K562 (cell line): ENCODE data around the gene PHKB. TPM values are rescaled to one million over a fixed set of nuclear protein-coding genes. Genes with fewer than 3 reads are reported as not detected.
A peak's percentile ranks its signal among the peaks of the same experiment; 100 is the strongest.

Source experiments
- CCAR2 ChIP-seq: fragments of 200-400 bp; formaldehyde crosslinking; IDR thresholded peaks from 2 replicates; pipeline ENCODE4 v1.6.1; 2017; ENCODE audit warnings: mild to moderate bottlenecking, low read depth, low read length
- ETV5 ChIP-seq: sonication (generic); formaldehyde crosslinking; IDR thresholded peaks from 2 replicates; pipeline ENCODE4 v1.4.0; 2020; ENCODE audit warnings: low read depth, mild to moderate bottlenecking, missing genetic modification reagents
- EZH2 ChIP-seq: IDR thresholded peaks from 2 replicates; pipeline ENCODE4 v1.6.1; 2012; ENCODE audit warnings: low read depth, mild to moderate bottlenecking, inconsistent platforms, low read length, borderline replicate concordance
- GMEB1 ChIP-seq: fragments of 250-450 bp; sonication (Bioruptor Pico); IDR thresholded peaks from 2 replicates; pipeline ENCODE4 v1.4.0; 2020; ENCODE audit warnings: mild to moderate bottlenecking
- LARP7 ChIP-seq: fragments of 450-650 bp; IDR thresholded peaks from 2 replicates; pipeline ENCODE4 v1.6.1; 2016
- MBD2 ChIP-seq: sonication (generic); IDR thresholded peaks from 2 replicates; pipeline ENCODE4 v1.6.1; 2016; ENCODE audit warnings: low read depth, borderline replicate concordance
- NFATC3 ChIP-seq: fragments of 450-650 bp; IDR thresholded peaks from 2 replicates; pipeline ENCODE4 v1.6.1; 2017; ENCODE audit warnings: mild to moderate bottlenecking
- PKNOX1 ChIP-seq: fragments of 450-650 bp; IDR thresholded peaks from 2 replicates; pipeline ENCODE4 v1.6.1; 2016
- RBM34 ChIP-seq: fragments of 200-400 bp; formaldehyde crosslinking; IDR thresholded peaks from 2 replicates; pipeline ENCODE4 v1.6.1; 2018; ENCODE audit warnings: low read length, borderline replicate concordance; ENCODE audit not compliant: insufficient read depth
- USF1 ChIP-seq: sonication (generic); formaldehyde crosslinking; IDR thresholded peaks from 2 replicates; pipeline ENCODE4 v1.9.0; 2022; ENCODE audit warnings: mild to moderate bottlenecking, missing genetic modification reagents
- XRCC3 ChIP-seq: fragments of 450-650 bp; IDR thresholded peaks from 2 replicates; pipeline ENCODE4 v1.6.1; 2017; ENCODE audit warnings: mild to moderate bottlenecking, moderate library complexity
- ZBTB40 ChIP-seq, 2 experiments: fragments of 450-650 bp in 1 of 2; sonication (generic) in 1 of 2; formaldehyde crosslinking in 1 of 2; IDR thresholded peaks; 2 replicates each; pipeline versions ENCODE4 v1.7.1 to v1.9.0; 2016 to 2022; ENCODE audit warnings: inconsistent platforms in 1 of 2, mild to moderate bottlenecking in 1 of 2, missing genetic modification reagents in 1 of 2
- ZFP30 ChIP-seq: fragments of 250-450 bp; sonication (Bioruptor Pico); IDR thresholded peaks from 2 replicates; pipeline ENCODE4 v1.8.0; 2022; ENCODE audit warnings: moderate library complexity, mild to moderate bottlenecking, inconsistent platforms, borderline replicate concordance
- ZNF384 ChIP-seq: IDR thresholded peaks from 2 replicates; pipeline ENCODE4 v1.6.1; 2012; ENCODE audit warnings: low read depth, low read length, improper control_type of control experiment
- polyA plus RNA-seq, 8 experiments: library from polyadenylated mRNA; depleted of rRNA in 4 of 8; stranded (reverse) in 5 of 8; unstranded in 3 of 8; fragments of >200 nt; fragmentation: Nextera tagmentation in 2 of 8; fragmentation: Illumina TruSeq in 1 of 8; extraction: Ambion mirVana in 2 of 8; extraction: Trizol in 1 of 8; gene quantifications; 2 replicates each; pipeline versions ENCODE4 v1.2.1 to v1.2.3, GENCODE V29; 2011 to 2014; ENCODE audit warnings: inconsistent platforms in 1 of 8, missing spikeins in 1 of 8
- total RNA-seq, 7 experiments: library from RNA; depleted of rRNA in 6 of 7; stranded (reverse); fragments of >200 nt in 6 of 7; fragmentation: Illumina TruSeq in 2 of 7; extraction: Trizol in 2 of 7; gene quantifications; 2 replicates each; pipeline versions ENCODE4 v1.2.1 to v1.2.3, GENCODE V29; 2011 to 2021; ENCODE audit warnings: low replicate concordance in 1 of 7

Gene PHKB
- total and polyA plus RNA-seq, 9 of the 15 experiments (the other 6 are each of a cell fraction or from before 2014, with no cell fraction given), result 24.7 to 92.3 (median 67.0) TPM

GRCh38 chr16:47460711-47461597 is at the start of gene PHKB, which contains the start of gene ITFG1 (continued):
- no peak; the same call in 1 of the 2 replicates for TF ChIP-seq USF1 (CRISPR knock-in tag)
- TF ChIP-seq MBD2, result peak; percentile 30; the same call in 1 of the 2 replicates
- TF ChIP-seq ZFP30 (CRISPR knock-in tag), result no peak
- no peak for TF ChIP-seq ZNF384
- TF ChIP-seq ETV5 (CRISPR knock-in tag), result peak; percentile 86
- TF ChIP-seq EZH2, result no peak
- no peak for TF ChIP-seq XRCC3
- no peak for TF ChIP-seq RBM34
- TF ChIP-seq NFATC3, result no peak
- TF ChIP-seq CCAR2, result no peak
- TF ChIP-seq LARP7, result no peak
- TF ChIP-seq PKNOX1, result peak; percentile 92
- TF ChIP-seq GMEB1 (CRISPR knock-in tag), result no peak
- TF ChIP-seq ZBTB40 (IDR thresholded peaks at IDR 0.05), result peak; percentile 72
- TF ChIP-seq ZBTB40 (CRISPR knock-in tag; IDR thresholded peaks at IDR 0.05), result no peak
